NCI-H2227 (cell line): Measurements from ENCODE around the gene LMAN2.
"Not testable (repeated sequence)": the region's sequence is repeated elsewhere in the genome, so short reads cannot be mapped to it uniquely, and the experiment has no call there.

Source experiments
- DNase-seq: peaks from one replicate; lab custom pipeline; 2025; ENCODE audit not compliant: unreplicated experiment; lab: John Stamatoyannopoulos, UW

LMAN2 gene

DNA sequence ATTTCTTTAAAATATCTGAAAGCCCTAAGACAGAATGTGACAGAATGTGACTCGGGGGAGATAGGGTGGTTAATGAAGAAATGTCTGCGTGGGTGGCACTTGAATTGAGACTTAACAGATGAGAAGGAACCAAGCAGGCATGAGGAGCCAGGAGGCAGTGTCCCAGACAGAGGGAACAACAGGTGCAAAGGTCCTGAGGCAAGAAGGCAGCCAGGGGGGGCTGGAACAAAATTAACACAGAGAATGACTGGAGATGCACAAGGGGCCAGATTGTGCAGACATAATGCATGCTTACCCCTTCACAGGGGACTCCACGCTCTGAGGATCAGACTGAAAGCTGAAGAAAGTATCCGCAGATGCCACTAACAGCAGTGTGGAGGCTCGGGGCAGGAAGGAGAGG, 1.7 kb downstream of the LMAN2 start:
- DNase-seq, result no peak

DNA sequence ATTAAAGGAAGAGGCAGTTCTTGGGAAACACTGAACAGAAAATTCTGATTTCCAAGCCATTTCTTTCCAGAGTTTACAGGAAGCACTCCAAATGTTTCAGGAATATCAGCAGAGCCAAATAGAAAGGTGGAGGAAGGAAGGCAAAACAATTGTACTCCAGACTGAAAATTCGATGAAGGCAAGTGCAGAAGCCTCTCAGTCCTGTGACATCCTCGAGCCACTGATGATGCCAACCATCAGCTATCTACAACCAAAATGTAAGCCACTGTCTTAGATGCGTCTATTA, 2.2 kb downstream of the LMAN2 start:
- no peak for DNase-seq

DNA sequence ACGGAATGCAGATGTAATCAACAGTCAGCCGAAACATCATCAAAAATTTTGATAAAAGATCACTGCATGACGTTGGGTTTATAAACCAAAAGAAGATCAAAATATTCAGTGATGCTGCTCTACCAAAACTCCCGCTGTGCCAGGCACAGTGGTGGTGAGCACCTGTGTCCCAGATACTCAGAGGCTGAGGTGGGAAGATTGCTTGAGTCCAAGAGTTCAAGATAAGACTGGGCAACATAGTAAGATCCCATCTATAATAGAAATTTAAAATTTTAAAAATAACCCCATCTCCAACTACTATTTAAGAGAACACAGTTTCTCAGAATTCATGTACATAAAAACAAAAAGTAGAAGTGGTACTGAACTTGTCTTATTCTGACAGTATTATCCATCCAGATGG, 3.8 kb downstream of the LMAN2 start:
- DNase-seq, result no peak

DNA sequence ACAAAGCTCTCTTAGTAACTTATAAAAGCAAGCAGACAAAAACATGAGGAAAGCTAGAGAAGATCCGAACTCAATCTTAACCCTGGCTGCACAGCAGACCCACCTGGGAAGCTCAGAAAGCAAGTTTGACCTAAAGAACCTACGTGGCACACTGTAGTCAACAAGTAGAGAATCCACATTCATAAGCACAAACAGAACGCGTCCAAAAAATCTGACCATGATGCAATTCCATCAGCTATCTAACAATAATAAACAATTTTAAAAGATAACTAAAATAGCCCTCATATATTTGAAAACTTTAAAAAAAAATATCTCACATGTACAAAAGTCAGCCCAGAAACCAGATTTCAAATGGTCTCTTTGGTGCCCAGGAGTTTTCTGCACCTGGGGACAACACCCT, 4.6 kb downstream of the LMAN2 start:
- no peak for DNase-seq

DNA sequence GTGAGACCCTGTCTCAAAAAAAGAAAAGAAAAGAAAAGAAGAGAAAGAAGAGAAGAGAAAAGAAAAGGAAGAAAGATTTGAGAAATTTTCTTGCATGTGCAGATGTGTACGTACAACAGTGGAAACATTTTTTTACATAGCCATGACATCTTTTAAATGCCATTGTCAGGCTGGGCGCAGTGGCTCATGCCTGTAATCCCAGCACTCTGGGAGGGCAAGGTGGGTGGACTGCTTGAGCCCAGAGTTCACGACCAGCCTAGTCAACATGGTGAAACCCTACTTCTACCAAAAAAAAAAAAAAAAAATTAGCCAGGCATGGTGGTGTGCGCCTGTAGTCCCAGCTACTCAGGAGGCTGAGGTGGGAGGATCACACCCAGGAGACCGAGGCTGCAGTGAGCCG, 6.6 kb downstream of the LMAN2 start:
- no peak for DNase-seq

DNA sequence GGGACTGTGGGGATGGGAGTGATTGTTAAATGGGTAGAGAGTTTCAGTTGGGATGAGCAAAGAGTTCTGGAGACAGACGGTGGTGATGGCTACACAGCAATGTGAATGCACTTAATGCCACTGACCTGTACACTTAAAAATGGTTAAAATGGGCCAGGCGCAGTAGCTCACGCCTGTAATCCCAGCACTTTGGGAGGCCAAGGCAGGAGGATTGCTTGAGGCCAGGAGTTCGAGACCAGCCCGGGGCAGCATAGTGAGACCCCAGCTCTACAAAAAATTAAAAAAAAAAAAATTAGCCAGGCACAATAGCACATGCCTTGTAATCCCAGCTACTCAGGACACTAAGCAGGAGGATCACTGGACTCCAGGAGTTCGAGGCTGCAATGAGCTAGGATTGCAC, 7.7 kb downstream of the LMAN2 start:
- no peak for DNase-seq

DNA sequence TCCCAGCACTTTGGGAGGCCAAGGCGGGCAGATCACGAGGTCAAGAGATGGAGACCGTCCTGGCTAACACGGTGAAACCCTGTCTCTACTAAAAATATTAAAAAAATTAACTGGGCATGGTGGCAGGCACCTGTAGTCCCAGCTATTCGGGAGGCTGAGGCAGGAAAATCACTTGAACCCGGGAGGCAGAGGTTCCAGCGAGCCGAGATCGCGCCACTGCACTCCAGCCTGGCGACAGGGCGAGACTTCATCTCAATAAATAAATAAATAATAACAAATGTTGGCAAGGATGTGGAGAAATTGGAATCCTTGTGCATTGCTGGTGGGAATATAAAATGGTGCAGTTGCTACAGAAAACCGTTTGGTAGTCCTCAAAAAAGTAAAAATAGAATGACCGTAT, 8.5 kb downstream of the LMAN2 start:
- not testable (repeated sequence) for DNase-seq

DNA sequence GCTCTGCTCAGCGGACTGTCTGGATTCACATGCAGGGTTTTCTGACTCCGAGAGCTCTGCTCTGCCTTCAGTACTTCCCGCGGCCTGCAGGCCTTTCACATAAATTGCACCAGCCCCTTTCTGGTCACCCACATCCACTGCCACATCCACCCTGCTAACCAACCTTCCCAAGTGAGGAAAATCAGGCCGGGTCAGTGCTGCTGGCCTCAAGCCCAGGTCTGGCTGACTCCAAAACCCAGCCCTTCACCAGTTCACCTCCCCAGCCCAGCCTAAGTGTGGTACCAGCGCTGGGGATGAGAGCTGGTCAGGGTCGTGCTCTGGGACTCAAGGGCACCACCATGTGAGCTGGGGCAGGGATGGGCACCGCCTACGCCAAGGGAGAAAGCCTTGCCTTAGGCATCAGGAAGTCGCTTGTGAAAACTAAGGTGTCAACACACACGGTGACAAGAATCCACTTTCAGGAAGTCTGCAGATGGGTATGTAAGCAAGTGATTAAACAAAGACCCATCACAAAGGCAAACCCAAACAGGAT, 12.3 kb downstream of the LMAN2 start:
- no peak for DNase-seq

DNA sequence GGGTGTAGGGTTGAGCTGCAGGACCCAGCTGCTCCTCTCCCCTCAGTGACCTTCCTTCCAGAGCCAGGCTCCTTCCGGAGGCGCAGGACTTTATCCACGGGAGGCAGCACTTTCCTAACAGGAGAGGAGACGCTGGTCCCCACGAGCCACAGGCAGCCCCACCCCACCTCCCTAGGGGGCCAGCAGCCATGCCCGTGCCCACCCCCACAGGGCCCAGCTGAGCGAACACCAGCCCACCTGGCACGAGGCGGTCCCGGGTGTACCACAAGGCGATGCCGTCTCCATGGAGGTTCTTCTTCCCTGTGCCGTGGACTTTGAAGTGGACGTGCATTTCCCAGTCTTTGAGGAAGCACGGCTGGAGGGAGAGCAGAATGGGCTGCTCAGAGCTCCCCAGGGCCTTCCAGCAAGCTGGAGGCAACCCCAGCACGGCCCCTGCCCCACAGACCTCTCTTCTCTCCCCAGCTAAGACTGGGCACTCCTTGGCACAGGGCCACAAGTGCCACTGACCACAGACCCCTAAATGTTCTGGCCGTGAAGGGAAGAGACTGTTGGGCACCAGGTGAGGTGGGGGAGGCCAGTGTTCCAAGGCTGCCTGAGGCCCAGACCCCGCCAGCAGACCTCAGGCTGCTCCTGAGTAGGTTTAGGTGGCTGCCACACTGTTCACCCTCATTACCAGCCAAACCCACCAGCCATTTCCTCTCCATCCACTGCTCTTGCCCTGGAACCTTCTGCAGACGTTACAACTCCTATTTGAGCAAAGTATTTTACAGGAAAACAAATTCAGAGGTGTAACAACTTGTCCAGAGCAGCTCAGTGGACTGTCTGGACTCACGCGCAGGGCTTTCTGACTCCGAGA, 13.0 kb downstream of the LMAN2 start:
- no peak for DNase-seq

DNA sequence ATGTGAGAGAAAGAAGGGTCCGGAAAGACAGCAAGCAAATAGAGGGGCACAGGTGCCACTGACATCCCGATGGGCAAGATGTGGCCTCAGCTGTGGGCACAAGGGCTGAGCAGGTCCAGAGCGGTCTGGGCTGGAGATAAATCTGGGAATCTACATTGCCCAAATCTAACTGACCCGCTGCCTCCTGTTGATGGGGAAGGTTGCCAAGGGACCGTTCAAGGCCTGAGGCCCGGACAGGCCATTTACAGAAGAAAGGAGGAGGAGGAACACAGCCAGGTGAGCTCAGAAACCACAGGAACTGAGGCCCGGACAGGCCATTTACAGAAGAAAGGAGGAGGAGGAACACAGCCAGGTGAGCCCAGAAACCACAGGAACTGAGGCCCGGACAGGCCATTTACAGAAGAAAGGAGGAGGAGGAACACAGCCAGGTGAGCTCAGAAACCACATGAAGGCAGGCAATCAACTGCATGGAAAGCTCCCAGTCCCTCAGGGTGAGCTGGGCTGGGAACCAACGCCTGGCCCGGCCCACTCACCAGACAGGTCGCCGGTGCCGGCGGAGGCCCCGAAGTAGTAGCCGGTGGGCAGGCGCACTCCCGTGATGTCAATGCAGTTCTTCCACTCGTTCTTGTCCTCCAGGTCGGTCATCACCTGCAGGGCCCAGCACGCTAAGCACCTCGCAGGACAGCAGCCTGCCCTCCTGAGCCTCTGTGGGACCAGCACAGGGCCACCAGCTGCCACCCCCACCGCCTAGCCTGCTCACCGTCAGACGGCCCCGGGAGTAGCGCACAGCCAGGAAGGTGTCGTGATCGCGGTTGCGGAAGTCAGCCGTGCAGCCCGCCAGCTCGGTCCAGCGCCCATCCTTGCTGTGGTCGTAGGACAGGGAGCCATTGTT, 14.6 kb downstream of the LMAN2 start:
- no peak for DNase-seq

DNA sequence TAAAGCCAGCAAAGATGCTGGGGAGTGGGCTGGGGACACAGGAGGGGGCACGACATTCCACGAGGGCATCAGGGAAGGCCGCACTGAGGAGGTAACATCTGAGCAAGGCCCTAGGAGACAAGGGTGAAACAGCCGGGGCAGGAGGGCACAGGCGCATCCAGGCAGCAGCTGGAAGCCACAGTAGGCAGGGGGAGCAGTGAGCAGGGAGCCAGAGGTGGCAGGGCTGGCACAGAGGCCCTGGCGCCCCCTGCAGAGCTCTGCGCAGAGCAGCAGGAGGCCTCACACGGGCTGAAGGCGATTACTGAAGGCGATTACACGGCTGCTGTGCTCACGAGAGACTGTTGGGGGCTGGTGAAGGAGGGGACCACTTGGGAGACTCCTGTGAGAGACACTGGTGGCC, 15.4 kb downstream of the LMAN2 start:
- DNase-seq, result no peak

DNA sequence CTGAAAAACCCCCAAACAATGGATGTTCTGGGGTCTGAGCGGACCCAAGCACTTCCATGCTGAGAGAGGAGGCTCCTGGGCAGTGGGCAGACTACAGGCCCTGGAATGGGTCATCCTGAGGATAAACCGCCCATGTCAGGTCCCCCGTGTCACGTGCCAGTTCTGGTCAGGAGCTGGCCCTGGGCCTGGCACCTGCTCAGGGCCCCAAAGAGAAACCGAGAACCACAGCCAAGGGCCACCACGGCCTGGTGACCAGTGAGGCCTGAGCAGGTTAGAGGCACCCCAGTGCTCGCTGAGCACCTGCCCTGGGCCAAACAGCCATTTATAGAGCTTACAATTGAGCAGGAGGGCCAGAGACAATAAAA, 15.8 kb downstream of the LMAN2 start:
- no peak for DNase-seq

DNA sequence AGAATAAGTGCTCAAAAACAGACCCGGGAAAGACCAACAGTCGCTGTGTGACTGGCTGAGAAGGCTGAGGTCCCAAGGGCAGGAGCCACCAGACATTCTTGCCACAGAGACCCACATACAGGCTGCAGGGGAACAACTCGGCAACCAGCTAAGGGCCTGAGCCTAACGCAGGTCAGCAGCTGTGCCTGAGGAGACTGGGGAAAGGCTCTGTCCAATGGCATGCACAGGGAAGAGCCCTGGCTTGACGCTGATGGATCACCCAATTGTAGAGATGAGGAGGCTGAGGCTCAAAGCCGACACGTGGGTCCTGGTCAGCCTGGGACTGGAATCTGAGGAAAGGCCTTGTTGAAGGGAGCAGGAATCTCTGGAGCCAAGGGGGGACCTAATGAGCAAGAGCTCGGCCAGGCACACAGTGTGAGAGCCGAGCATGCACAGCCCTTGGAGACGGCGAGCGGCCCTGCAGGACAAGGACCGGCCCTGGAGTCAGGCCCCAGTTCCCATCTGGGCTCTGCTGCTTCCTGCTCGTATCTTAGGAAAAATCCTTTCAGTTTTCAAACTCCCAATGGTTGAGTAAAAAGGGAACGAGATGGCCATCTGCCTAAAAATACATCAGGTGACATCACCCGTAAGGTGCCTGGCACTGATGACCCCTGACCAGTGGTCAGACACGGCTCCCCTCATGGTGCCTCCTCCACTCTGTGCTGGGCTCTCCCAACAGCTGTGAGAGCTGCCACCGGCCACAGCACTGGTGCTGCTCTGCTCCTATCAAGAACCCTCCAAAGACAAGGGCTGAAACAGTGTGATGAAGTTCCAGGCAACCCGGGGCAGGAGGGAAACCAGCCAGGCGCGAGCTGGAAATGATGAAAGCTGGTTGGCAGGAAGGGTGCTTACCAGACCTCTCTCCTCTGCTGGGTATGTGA, 16.4 kb downstream of the LMAN2 start:
- DNase-seq, result no peak

DNA sequence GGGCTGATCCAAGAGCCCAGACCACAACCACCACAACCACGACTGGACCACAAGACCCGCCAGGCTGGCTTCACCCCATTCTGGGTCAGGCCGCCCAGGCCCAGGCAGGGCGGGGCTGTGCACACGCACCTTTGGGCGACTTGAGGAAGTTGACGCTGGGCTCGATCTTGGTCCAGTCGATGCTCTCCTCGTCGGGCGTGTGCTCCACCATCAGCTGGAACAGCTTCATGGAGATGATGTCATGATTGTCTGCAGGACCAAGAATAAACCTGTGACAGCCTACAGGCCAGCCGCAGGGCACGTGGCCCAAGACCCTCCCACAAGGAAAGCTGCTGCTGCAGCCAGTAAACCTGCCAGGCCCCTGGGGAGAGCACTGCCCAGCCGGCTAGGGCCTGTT, 17.3 kb downstream of the LMAN2 start:
- no peak for DNase-seq

DNA sequence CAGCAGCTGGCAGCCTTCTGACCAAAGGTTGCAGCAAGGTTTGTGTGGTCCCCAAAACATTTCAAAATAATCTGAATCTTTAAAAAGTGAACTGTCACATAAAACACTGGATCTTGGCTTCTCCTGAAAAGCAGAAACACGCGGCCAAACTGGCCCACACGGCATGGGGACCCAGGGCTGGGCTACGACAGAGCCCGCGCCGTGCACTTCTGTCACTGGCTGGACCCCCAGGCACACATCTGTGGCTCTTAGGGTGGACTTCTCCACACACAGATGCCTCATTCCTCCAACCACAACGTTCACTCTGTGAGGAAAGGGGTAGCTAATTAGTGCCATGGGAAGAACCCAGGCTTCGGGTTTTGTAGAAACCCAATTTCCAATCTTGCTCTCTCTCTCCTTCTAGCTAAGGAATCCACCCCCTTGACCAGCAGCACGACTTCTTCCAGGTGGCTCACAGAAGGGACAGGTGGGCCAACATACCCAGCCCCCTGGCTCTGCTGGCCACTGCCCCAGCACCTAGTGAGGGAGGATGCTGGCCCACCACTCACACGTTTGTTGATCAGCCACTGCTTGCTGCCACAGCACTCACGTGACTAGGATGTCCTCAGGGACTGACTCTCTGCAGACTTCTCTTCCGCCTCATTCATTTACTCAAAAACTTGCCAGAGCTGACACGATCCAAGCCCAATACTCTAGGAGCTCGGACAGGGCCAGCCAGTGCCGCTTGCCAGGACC, 17.9 kb downstream of the LMAN2 start:
- DNase-seq, result no peak

DNA sequence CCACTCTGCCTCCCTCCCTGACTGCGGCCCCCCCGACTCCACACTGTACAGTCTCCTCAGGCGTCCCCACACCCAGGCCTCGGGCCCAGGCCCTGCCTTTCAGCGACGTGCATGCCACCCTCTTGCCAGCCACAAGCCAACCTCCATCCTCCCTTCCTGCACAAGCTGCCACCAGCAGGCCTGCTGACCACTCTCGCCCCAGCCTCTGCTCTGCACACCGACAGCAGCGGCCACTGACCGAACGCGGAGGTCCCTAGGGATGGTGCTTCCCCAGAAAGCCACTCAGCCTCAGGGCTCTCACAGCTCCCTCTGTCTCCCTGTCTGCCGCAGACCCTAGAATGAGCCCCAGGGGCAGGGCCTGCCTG, 18.6 kb downstream of the LMAN2 start:
- no peak for DNase-seq

DNA sequence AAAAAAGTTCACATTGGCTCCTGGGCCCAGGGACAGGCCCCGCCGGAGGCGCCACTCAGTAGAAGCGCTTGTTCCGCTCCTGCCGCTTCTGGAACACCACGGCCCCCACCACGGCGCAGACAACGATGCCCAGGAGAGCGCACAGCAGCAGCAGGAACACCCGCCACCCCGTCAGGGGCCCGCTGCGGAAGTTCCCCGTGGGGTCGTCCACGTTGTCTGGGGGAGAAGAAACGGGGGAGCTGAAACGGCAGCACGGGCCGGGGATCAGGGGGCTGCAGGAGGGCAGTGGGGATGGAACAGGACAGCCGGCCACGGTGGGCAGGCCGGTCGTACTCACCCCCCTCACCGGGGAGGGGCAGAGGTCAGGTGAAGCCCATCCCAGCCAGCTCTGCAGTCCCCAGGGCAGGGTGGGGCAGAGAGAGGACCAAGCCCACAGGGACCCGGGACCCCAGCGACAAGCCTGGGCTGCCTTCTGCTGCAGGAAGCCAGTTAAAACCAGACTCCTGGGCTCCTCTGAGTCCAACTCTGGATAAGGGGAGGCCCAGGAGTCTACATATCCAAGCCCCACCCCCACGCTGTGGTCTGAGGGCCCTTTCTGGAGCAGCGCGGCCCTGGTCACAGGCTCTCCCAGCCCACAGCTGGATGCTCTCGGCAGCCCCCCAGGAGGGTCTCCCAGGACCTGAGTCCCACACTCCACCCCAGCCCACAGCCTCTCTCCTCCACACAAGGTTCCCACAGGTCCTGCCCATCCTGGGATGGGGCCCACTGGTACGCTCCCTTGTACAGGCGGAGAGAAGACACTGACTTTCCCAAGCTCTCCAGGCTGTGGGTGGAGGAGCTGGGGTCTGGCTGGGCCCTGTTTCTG, 19.2 kb downstream of the LMAN2 start:
- no peak for DNase-seq

DNA sequence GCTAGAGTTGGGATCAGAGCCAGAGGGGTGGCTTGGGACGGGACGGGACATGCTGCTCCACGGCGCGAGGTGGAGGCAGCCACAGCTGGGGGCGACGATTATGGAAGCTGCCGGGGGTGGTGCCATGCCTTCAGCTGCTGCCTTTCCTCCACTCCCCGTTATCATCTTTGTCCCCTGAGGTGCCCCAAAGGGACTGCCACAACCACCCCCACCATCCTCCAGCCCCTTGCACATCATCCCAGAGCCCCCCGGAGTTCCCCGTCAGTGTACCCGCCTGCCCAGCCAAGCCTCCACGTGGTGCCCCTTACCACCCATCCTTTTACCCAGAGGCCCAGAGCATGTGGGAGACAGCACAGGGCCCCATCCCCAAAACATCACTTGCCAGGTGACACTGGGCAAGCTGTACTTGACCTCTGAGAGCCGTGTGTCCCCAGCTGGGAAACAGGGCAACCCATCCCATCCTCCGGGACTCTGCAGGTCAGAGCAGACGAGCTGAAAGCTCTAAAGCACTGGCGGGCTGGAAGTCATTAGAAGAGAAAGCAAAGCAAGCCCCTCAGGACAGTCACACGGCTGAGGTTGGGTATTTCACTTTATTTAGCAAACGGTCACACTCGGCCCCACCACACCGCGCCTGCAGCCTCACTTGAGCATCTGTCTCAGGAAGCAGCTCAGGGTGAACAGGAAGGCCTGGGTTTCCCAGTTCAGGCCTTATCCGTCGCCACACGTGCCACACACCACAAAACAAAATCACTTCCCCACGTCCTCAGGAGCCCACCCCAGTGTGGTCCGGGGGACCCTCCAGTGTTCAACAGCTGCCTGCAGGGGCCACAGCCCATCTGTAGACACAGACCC, 20.3 kb downstream of the LMAN2 start:
- no peak for DNase-seq

DNA sequence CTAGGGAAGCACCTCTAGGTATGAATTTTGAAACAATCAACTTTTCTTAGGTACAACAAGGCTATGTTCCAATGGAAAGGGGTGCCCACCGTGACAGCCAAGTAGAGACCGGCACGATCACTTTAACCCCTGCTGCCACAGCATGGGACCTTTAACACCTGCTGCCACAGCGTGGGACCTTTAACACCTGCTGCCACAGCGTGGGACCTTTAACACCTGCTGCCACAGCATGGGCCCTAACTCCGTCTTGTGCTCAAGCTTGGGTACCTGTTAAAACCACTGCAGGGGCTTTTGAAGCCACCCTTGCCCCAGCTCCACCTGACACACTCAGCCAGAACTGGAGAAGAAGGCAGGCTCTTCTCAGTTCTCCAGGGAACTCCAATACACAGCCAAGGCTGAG, 21.6 kb downstream of the LMAN2 start:
- DNase-seq, result no peak
